Neural cell (in vitro differentiated cells): ENCODE measurements around the gene LANCL2. TPM values are rescaled to one million over a fixed set of nuclear protein-coding genes. Genes with fewer than 3 reads are reported as not detected.

Source experiments
- H2AFZ ChIP-seq: fragments of 200-600, 300-800 bp; sonication (generic), shearing (Covaris generic); 2 replicates; pipeline ENCODE4 v1.6.0; 2014; ENCODE audit warnings: low read depth, mild to moderate bottlenecking, antibody characterized with exemption, low read length, moderate library complexity
- H3F3A ChIP-seq: fragments of 200-600 bp; shearing (Covaris generic); 2 replicates; pipeline ENCODE4 v1.6.1; 2016; ENCODE audit warnings: mild to moderate bottlenecking, moderate library complexity, mixed read lengths, antibody characterized with exemption, low read length; ENCODE audit not compliant: insufficient read depth, poor library complexity, severe bottlenecking
- H3K27ac ChIP-seq: fragments of 200-600, 300-800 bp; sonication (generic), shearing (Covaris generic); 2 replicates; pipeline ENCODE4 v1.5.1; 2014; ENCODE audit warnings: mild to moderate bottlenecking, low read length, moderate library complexity
- H3K27me3 ChIP-seq: fragments of 300-800, 200-600 bp; sonication (generic), shearing (Covaris generic); 2 replicates; pipeline ENCODE4 v1.6.0; 2014; ENCODE audit warnings: mild to moderate bottlenecking, low read depth, low read length, moderate library complexity; ENCODE audit not compliant: insufficient read depth
- H3K36me3 ChIP-seq: fragments of 300-800, 200-600 bp; sonication (generic), shearing (Covaris generic); 2 replicates; pipeline ENCODE4 v1.5.1; 2014; ENCODE audit warnings: mild to moderate bottlenecking, antibody characterized with exemption, low read length, moderate library complexity; ENCODE audit not compliant: insufficient read depth
- H3K4me2 ChIP-seq: fragments of 300-800, 200-600 bp; sonication (generic), shearing (Covaris generic); 2 replicates; pipeline ENCODE4 v1.6.0; 2014; ENCODE audit warnings: mild to moderate bottlenecking, low read length
- H3K4me3 ChIP-seq: fragments of 300-800, 200-600 bp; sonication (generic), shearing (Covaris generic); 2 replicates; pipeline ENCODE4 v1.5.1; 2014; ENCODE audit warnings: mild to moderate bottlenecking, low read length, moderate library complexity
- H3K79me2 ChIP-seq: fragments of 200-600 bp; shearing (Covaris generic); replicated peaks from 2 replicates; pipeline ENCODE4 v1.6.0; 2014; ENCODE audit warnings: mild to moderate bottlenecking, low read length, moderate library complexity; ENCODE audit not compliant: insufficient read depth
- H3K9ac ChIP-seq: fragments of 300-800, 200-600 bp; sonication (generic), shearing (Covaris generic); 2 replicates; pipeline ENCODE4 v1.6.1; 2016; ENCODE audit warnings: mild to moderate bottlenecking, low read length, mixed read lengths
- H3K9me2 ChIP-seq: fragments of 200-600 bp; shearing (Covaris generic); 2 replicates; pipeline ENCODE4 v1.6.1; 2016; ENCODE audit warnings: mild to moderate bottlenecking, low read length, mixed read lengths; ENCODE audit not compliant: insufficient read depth
- H3K9me3 ChIP-seq: fragments of 200-600, 300-800 bp; sonication (generic), shearing (Covaris generic); 2 replicates; pipeline ENCODE4 v1.6.1; 2016; ENCODE audit warnings: mild to moderate bottlenecking, mixed run types, low read length, moderate library complexity, mixed read lengths
- H4K20me1 ChIP-seq: fragments of 200-600 bp; shearing (Covaris generic); 2 replicates; pipeline ENCODE4 v1.6.1; 2016; ENCODE audit warnings: mild to moderate bottlenecking, mixed run types; ENCODE audit not compliant: insufficient read depth
- EP300 ChIP-seq: fragments of 450-650 bp; conservative IDR thresholded peaks from 2 replicates; pipeline ENCODE4 v1.6.1; 2014; ENCODE audit warnings: antibody characterized with exemption, mild to moderate bottlenecking, moderate library complexity; ENCODE audit not compliant: poor library complexity, severe bottlenecking
- EZH2 ChIP-seq: fragments of 200-600, 300-800 bp; shearing (Covaris generic), sonication (generic); IDR thresholded peaks from 2 replicates; pipeline ENCODE4 v1.6.1; 2014; ENCODE audit warnings: antibody characterized with exemption, low read length, borderline replicate concordance, mild to moderate bottlenecking; ENCODE audit not compliant: insufficient read depth, poor library complexity, severe bottlenecking
- MXI1 ChIP-seq: fragments of 450-650 bp; conservative IDR thresholded peaks from 2 replicates; pipeline ENCODE4 v1.6.1; 2014; ENCODE audit warnings: antibody characterized with exemption, mild to moderate bottlenecking; ENCODE audit not compliant: poor library complexity, severe bottlenecking
- POLR2AphosphoS5 ChIP-seq: IDR thresholded peaks from 2 replicates; pipeline ENCODE4 v1.6.1; 2012
- RAD21 ChIP-seq: fragments of 450-650 bp; conservative IDR thresholded peaks from 2 replicates; pipeline ENCODE4 v1.6.1; 2014; ENCODE audit warnings: antibody characterized with exemption, mild to moderate bottlenecking, moderate library complexity
- SMC3 ChIP-seq: fragments of 450-650 bp; conservative IDR thresholded peaks from 2 replicates; pipeline ENCODE4 v1.6.1; 2014; ENCODE audit warnings: antibody characterized with exemption, mild to moderate bottlenecking, moderate library complexity; ENCODE audit not compliant: poor library complexity
- TAF1 ChIP-seq: IDR thresholded peaks from 2 replicates; pipeline ENCODE4 v1.6.1; 2012; ENCODE audit warnings: low read depth
- polyA plus RNA-seq: library from polyadenylated mRNA; depleted of rRNA; stranded (reverse); fragments of >200 nt; gene quantifications from 2 replicates; pipeline ENCODE4 v1.2.3, GENCODE V29; 2014
- TF ChIP-seq, protein P1 (sequence below): IDR thresholded peaks from 2 replicates; pipeline ENCODE4 v1.6.1; 2012; ENCODE audit warnings: borderline replicate concordance
- TF ChIP-seq, protein P2 (sequence below): fragments of 450-650 bp; IDR thresholded peaks from 2 replicates; pipeline ENCODE4 v1.5.1; 2014; ENCODE audit warnings: antibody characterized with exemption, mild to moderate bottlenecking, moderate library complexity; ENCODE audit not compliant: poor library complexity, severe bottlenecking

Gene LANCL2
- polyA plus RNA-seq, 1 donor from 2014 or later = 51.2 TPM

DNA sequence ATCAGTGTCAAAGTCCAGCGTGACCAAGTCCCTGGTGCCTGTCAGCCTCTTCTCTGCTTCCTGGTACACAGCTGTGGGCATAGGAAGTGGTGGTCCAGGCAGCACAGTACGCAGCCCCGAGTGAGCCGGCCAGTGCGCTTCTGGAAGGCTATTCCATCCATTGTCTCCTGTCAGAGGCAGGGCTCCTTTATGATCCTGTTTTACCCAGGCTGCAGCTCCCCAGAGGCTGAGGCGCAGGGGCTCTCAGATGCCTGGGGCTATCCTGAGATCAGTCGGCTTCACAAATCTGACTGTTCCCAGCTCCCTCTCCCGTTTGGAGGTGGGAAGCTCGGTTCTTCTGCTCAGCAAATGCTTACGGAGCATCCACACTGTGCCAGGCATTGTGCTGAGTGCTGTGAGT lies 70.3 kb downstream of the LANCL2 start:
- no peaks in the 10 kb centered on the region for H3K79me2 ChIP-seq
- TF ChIP-seq, protein P1, sequence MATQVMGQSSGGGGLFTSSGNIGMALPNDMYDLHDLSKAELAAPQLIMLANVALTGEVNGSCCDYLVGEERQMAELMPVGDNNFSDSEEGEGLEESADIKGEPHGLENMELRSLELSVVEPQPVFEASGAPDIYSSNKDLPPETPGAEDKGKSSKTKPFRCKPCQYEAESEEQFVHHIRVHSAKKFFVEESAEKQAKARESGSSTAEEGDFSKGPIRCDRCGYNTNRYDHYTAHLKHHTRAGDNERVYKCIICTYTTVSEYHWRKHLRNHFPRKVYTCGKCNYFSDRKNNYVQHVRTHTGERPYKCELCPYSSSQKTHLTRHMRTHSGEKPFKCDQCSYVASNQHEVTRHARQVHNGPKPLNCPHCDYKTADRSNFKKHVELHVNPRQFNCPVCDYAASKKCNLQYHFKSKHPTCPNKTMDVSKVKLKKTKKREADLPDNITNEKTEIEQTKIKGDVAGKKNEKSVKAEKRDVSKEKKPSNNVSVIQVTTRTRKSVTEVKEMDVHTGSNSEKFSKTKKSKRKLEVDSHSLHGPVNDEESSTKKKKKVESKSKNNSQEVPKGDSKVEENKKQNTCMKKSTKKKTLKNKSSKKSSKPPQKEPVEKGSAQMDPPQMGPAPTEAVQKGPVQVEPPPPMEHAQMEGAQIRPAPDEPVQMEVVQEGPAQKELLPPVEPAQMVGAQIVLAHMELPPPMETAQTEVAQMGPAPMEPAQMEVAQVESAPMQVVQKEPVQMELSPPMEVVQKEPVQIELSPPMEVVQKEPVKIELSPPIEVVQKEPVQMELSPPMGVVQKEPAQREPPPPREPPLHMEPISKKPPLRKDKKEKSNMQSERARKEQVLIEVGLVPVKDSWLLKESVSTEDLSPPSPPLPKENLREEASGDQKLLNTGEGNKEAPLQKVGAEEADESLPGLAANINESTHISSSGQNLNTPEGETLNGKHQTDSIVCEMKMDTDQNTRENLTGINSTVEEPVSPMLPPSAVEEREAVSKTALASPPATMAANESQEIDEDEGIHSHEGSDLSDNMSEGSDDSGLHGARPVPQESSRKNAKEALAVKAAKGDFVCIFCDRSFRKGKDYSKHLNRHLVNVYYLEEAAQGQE = no peak
- TF ChIP-seq TAF1 (no peak), EP300 (no peak), POLR2AphosphoS5 (no peak)
- H3K9ac ChIP-seq = no peak overlapping the region

DNA sequence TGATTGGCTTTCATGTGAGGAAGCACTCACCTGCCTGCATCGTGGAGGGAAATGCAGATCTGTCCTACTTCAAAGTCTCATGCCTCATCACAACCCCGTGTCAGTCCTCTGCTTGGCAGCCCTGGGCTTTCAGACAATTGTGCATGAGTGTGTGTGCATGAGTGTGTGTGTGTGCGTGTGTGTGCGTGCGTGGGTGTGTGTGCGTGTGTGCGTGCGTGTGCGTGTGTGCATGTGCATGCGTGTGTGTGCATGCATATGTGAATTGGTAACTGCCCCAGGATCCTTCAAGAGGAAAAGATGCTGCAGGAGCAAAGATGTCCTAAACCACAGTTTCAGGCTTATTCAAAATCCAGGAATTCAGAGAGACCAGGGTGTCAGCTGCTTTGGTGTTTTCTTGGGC lies 71.3 kb downstream of the LANCL2 start:
- no peaks in the 10 kb centered on the region for H3K9me2 ChIP-seq
- H3F3A ChIP-seq = no peaks in the 10 kb centered on the region
- no peaks in the 10 kb centered on the region for H3K9me3 ChIP-seq
- H3K27me3 ChIP-seq = no peaks in the 10 kb centered on the region
- TF ChIP-seq EP300 (no peak), POLR2AphosphoS5 (no peak), EZH2 (no peak), TAF1 (no peak), MXI1 (no peak), RAD21 (no peak), SMC3 (no peak)
- TF ChIP-seq, protein P2, sequence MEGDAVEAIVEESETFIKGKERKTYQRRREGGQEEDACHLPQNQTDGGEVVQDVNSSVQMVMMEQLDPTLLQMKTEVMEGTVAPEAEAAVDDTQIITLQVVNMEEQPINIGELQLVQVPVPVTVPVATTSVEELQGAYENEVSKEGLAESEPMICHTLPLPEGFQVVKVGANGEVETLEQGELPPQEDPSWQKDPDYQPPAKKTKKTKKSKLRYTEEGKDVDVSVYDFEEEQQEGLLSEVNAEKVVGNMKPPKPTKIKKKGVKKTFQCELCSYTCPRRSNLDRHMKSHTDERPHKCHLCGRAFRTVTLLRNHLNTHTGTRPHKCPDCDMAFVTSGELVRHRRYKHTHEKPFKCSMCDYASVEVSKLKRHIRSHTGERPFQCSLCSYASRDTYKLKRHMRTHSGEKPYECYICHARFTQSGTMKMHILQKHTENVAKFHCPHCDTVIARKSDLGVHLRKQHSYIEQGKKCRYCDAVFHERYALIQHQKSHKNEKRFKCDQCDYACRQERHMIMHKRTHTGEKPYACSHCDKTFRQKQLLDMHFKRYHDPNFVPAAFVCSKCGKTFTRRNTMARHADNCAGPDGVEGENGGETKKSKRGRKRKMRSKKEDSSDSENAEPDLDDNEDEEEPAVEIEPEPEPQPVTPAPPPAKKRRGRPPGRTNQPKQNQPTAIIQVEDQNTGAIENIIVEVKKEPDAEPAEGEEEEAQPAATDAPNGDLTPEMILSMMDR = no peak
- TF ChIP-seq, protein P1 = no peak
- no peak overlapping the region for H3K9ac ChIP-seq
- H3K4me3 ChIP-seq = no peak overlapping the region
- no peaks in the 10 kb centered on the region for H4K20me1 ChIP-seq
- H2AFZ ChIP-seq = no peak overlapping the region
- H3K4me2 ChIP-seq = no peak overlapping the region
- peaks cover 4% of the 10 kb centered on the region for H3K36me3 ChIP-seq
- no peak overlapping the region for H3K27ac ChIP-seq
- H3K79me2 ChIP-seq = no peaks in the 10 kb centered on the region

More for the DNA sequence above, 70.3 kb downstream of the LANCL2 start:
- Histone ChIP-seq H3F3A (no peaks in the 10 kb centered on the region), H2AFZ (no peak overlapping the region), H3K27me3 (no peaks in the 10 kb centered on the region), H3K36me3 (peaks cover 4% of the 10 kb centered on the region), H3K27ac (no peak overlapping the region), H3K9me3 (no peaks in the 10 kb centered on the region), H4K20me1 (no peaks in the 10 kb centered on the region), H3K9me2 (no peaks in the 10 kb centered on the region), H3K4me2 (no peak overlapping the region), H3K4me3 (no peak overlapping the region)
